Tibial nerve (tissue), 4 donors: ENCODE data around the gene TMC2. TPM values are rescaled to one million over a fixed set of nuclear protein-coding genes. Genes with fewer than 3 reads are reported as not detected.
"Not testable (repeated sequence)": the region's sequence is repeated elsewhere in the genome, so short reads cannot be mapped to it uniquely, and the experiment has no call there.

Experiments used
- DNase-seq, 2 donors: peaks; one replicate each; pipeline ENCODE4 v3.0.0-alpha.2; 2019; ENCODE audit warnings: low spot score in 2 of 2
- H3K27ac ChIP-seq, 4 donors: fragments of 200-600 bp; sonication (generic) in 3 of 4; one replicate each; pipeline ENCODE4 v1.5.1; 2017 to 2019; ENCODE audit warnings: mild to moderate bottlenecking in 1 of 4
- H3K27me3 ChIP-seq, 2 donors: fragments of 200-600 bp; sonication (generic) in 1 of 2; one replicate each; pipeline versions ENCODE4 v1.5.1 to v1.6.0; 2017 to 2019
- H3K36me3 ChIP-seq, 3 donors: fragments of 200-600 bp; sonication (generic); one replicate each; pipeline ENCODE4 v1.5.1; 2018 to 2019
- H3K4me1 ChIP-seq, 4 donors: fragments of 200-600 bp; sonication (generic) in 3 of 4; one replicate each; pipeline ENCODE4 v1.5.1; 2017 to 2019
- H3K4me3 ChIP-seq, 4 donors: fragments of 200-600 bp; sonication (generic) in 3 of 4; one replicate each; pipeline ENCODE4 v1.5.1; 2017 to 2019; ENCODE audit warnings: mild to moderate bottlenecking in 1 of 4, moderate library complexity in 1 of 4
- H3K9me3 ChIP-seq, 4 donors: fragments of 200-600 bp; sonication (generic) in 3 of 4; one replicate each; pipeline ENCODE4 v1.5.1; 2017 to 2019
- CTCF ChIP-seq, 5 experiments: fragments of 200-600 bp in 3 of 5; fragments of 450-650 bp in 2 of 5; sonication (generic) in 3 of 5; IDR thresholded peaks; one replicate each; pipeline ENCODE4 v1.5.1; 2016 to 2019; ENCODE audit warnings: antibody characterized with exemption in 5 of 5, mild to moderate bottlenecking in 3 of 5, moderate library complexity in 2 of 5
- EP300 ChIP-seq, 2 donors: sonication (generic); formaldehyde crosslinking; IDR thresholded peaks; one replicate each; pipeline ENCODE4 v1.6.1; 2017; ENCODE audit warnings: antibody characterized with exemption in 2 of 2, mild to moderate bottlenecking in 1 of 2
- POLR2A ChIP-seq, 2 donors: fragments of 450-650 bp; IDR thresholded peaks; one replicate each; pipeline ENCODE4 v1.6.1; 2017; ENCODE audit warnings: antibody characterized with exemption in 2 of 2, mild to moderate bottlenecking in 2 of 2, moderate library complexity in 2 of 2
- WGBS, 2 donors: methylation state at CpG; one replicate each; pipeline ENCODE4 v1.1.5; 2018; 5-methylcytosine and 5-hydroxymethylcytosine counted together
- total RNA-seq, 4 donors: library from RNA; depleted of rRNA; stranded (reverse); fragments of >200 nt; gene quantifications; one replicate each; pipeline ENCODE4 v1.1.0, GENCODE V29; 2016

TMC2 gene
- total RNA-seq, 4 donors from 2014 or later = 0.21 to 0.59 (median 0.26) TPM

- Histone ChIP-seq H3K9me3 (no peaks in the 10 kb centered on the region), H3K36me3 (no peaks in the 10 kb centered on the region), H3K4me1 (no peaks in the 10 kb centered on the region), H3K4me3 (no peak overlapping the region), H3K27me3 (no peaks in the 10 kb centered on the region), H3K27ac (no peak overlapping the region)
- DNase-seq = no peak
- TF ChIP-seq POLR2A (IDR thresholded peaks at IDR 0.05) (no peak), CTCF (IDR thresholded peaks at IDR 0.05) (no peak), EP300 (IDR thresholded peaks at IDR 0.05) (no peak)
- 19 to 22% methylated on average over 4 of the region's 4 CpGs for WGBS, 2 donors
Observed at GRCh38 chr20:2671977-2672376, 135.6 kb downstream of the TMC2 start.

- Histone ChIP-seq H3K36me3 (no peaks in the 10 kb centered on the region), H3K4me1 (no peaks in the 10 kb centered on the region), H3K4me3 (no peak overlapping the region), H3K27me3 (no peaks in the 10 kb centered on the region), H3K9me3 (no peaks in the 10 kb centered on the region), H3K27ac (no peak overlapping the region)
- WGBS, 2 donors = 65 to 72% methylated on average over 3 of the region's 3 CpGs
- no peak for DNase-seq
- TF ChIP-seq CTCF (IDR thresholded peaks at IDR 0.05) (no peak), POLR2A (IDR thresholded peaks at IDR 0.05) (no peak), EP300 (IDR thresholded peaks at IDR 0.05) (no peak)
Observed at GRCh38 chr20:2672446-2672845, 136.1 kb downstream of the TMC2 start.

- no peaks in the 10 kb centered on the region for H3K9me3 ChIP-seq
- H3K4me3 ChIP-seq = no peak overlapping the region
- WGBS, 2 donors = 82 to 83% methylated on average over 4 of the region's 4 CpGs
- no peaks in the 10 kb centered on the region for H3K27me3 ChIP-seq
- H3K27ac ChIP-seq = no peak overlapping the region
- H3K36me3 ChIP-seq = no peaks in the 10 kb centered on the region
- H3K4me1 ChIP-seq = no peaks in the 10 kb centered on the region
- DNase-seq = no peak
- TF ChIP-seq CTCF (IDR thresholded peaks at IDR 0.05) = no peak
- TF ChIP-seq POLR2A (IDR thresholded peaks at IDR 0.05) = no peak
- TF ChIP-seq EP300 (IDR thresholded peaks at IDR 0.05) = no peak
Observed at GRCh38 chr20:2673453-2673852, 137.1 kb downstream of the TMC2 start.

GRCh38 chr20:2680046-2680445 lies 143.7 kb downstream of the TMC2 start:
- Histone ChIP-seq H3K36me3 (no peaks in the 10 kb centered on the region), H3K4me3 (no peak overlapping the region), H3K4me1 (no peaks in the 10 kb centered on the region), H3K9me3 (no peaks in the 10 kb centered on the region), H3K27ac (no peak overlapping the region), H3K27me3 (peaks cover 0 to 2% of the 10 kb centered on the region in 2 donors)
- TF ChIP-seq POLR2A (IDR thresholded peaks at IDR 0.05) = no peak
- TF ChIP-seq EP300 (IDR thresholded peaks at IDR 0.05) = no peak
- TF ChIP-seq CTCF (IDR thresholded peaks at IDR 0.05) = no peak
- no peak for DNase-seq
- WGBS, 2 donors = 79 to 81% methylated on average over 4 of the region's 4 CpGs

- not testable (repeated sequence) for DNase-seq
Observed at GRCh38 chr20:2682040-2682439, 145.7 kb downstream of the TMC2 start.

GRCh38 chr20:2684817-2685216 lies 148.4 kb downstream of the TMC2 start:
- WGBS, 2 donors = 67 to 74% methylated on average over 4 of the region's 4 CpGs
- not testable (repeated sequence) for H3K9me3 ChIP-seq, H3K27ac ChIP-seq, DNase-seq, H3K4me1 ChIP-seq, H3K36me3 ChIP-seq, H3K4me3 ChIP-seq
- H3K27me3 ChIP-seq = peaks cover 0 to 22% of the 10 kb centered on the region in 2 donors

More at GRCh38 chr20:2682040-2682439, 145.7 kb downstream of the TMC2 start:
- H3K36me3 ChIP-seq, H3K4me3 ChIP-seq, H3K9me3 ChIP-seq, H3K27ac ChIP-seq, H3K4me1 ChIP-seq: not testable (repeated sequence)
- WGBS, 2 donors = 88 to 94% methylated on average over 3 of the region's 3 CpGs
- peaks cover 0 to 17% of the 10 kb centered on the region in 2 donors for H3K27me3 ChIP-seq
